Fibroblast of lung (primary cell): ENCODE results near the gene N4BP2. TPM values are rescaled to one million over a fixed set of nuclear protein-coding genes. Genes with fewer than 3 reads are reported as not detected.

Experiments used
- DNase-seq, 2 donors: peaks; one replicate each; pipeline versions ENCODE4 v3.0.0 to v3.0.0-alpha.2; 2010; ENCODE audit warnings: low read depth in 2 of 2
- H2AFZ ChIP-seq: 2 replicates; pipeline ENCODE4 v1.5.1; 2012; ENCODE audit warnings: low read length, control low read depth, inconsistent platforms
- H3K27ac ChIP-seq: 2 replicates; pipeline ENCODE4 v1.5.1; 2011; ENCODE audit warnings: low read length, control low read depth; ENCODE audit not compliant: insufficient read depth
- H3K27me3 ChIP-seq: 2 replicates; pipeline ENCODE4 v1.5.1; 2011; ENCODE audit warnings: mild to moderate bottlenecking, low read length; ENCODE audit not compliant: control insufficient read depth, insufficient read depth
- H3K36me3 ChIP-seq: 2 replicates; pipeline ENCODE4 v1.5.1; 2011; ENCODE audit warnings: low read length; ENCODE audit not compliant: control insufficient read depth, insufficient read depth
- H3K4me1 ChIP-seq: 2 replicates; pipeline ENCODE4 v1.5.1; 2011; ENCODE audit warnings: low read length; ENCODE audit not compliant: control insufficient read depth, insufficient read depth; ENCODE audit errors: extremely low read depth
- H3K4me2 ChIP-seq: 2 replicates; pipeline ENCODE4 v1.5.1; 2011; ENCODE audit warnings: low read length, control low read depth; ENCODE audit not compliant: insufficient read depth; ENCODE audit errors: extremely low read depth
- H3K4me3 ChIP-seq, 4 experiments: fragments of 200-600 bp in 1 of 4; sonication (generic) in 1 of 4; replicated peaks in 1 of 4; 2 replicates each; pipeline ENCODE4 v1.5.1; 2011 to 2016; ENCODE audit warnings: low read length in 4 of 4, low read depth in 3 of 4, mild to moderate bottlenecking in 3 of 4, control low read depth in 2 of 4, inconsistent platforms in 1 of 4, mixed read lengths in 1 of 4; ENCODE audit not compliant: insufficient read depth in 1 of 4; ENCODE audit errors: control extremely low read depth in 1 of 4
- H3K79me2 ChIP-seq: 2 replicates; pipeline ENCODE4 v1.5.1; 2012; ENCODE audit warnings: mild to moderate bottlenecking, low read length, inconsistent platforms; ENCODE audit not compliant: control insufficient read depth, insufficient read depth
- H3K9ac ChIP-seq: 2 replicates; pipeline ENCODE4 v1.5.1; 2011; ENCODE audit warnings: mild to moderate bottlenecking, low read length, control low read depth; ENCODE audit not compliant: insufficient read depth
- H3K9me3 ChIP-seq: 2 replicates; pipeline ENCODE4 v1.5.1; 2012; ENCODE audit warnings: low read depth, low read length; ENCODE audit not compliant: control insufficient read depth, insufficient read depth
- H4K20me1 ChIP-seq: 2 replicates; pipeline ENCODE4 v1.5.1; 2011; ENCODE audit warnings: low read length; ENCODE audit not compliant: control insufficient read depth, insufficient read depth; ENCODE audit errors: extremely low read depth
- EZH2 ChIP-seq: IDR thresholded peaks from 2 replicates; pipeline ENCODE4 v1.5.1; 2012; ENCODE audit warnings: low read length, control low read depth, mild to moderate bottlenecking; ENCODE audit errors: missing control alignments
- polyA plus RNA-seq, 2 donors: library from polyadenylated mRNA; depleted of rRNA in 1 of 2; stranded (reverse) in 1 of 2; unstranded in 1 of 2; fragments of >200 nt; gene quantifications; 2 replicates each; pipeline ENCODE4 v1.2.1, GENCODE V29; 2011 to 2012; ENCODE audit warnings: missing spikeins in 1 of 2
- total RNA-seq: library from RNA; depleted of rRNA; stranded (reverse); fragments of >200 nt; gene quantifications from 2 replicates; pipeline ENCODE4 v1.2.1, GENCODE V29; 2014
- TF ChIP-seq, protein P1 (sequence below), 2 donors: IDR thresholded peaks in 1 of 2; conservative IDR thresholded peaks in 1 of 2; 1 replicate in 1 of 2; 2 replicates in 1 of 2; pipeline ENCODE4 v1.5.1; 2011 to 2012; ENCODE audit warnings: low read length in 2 of 2, control low read depth in 1 of 2, inconsistent platforms in 1 of 2, low read depth in 1 of 2, mild to moderate bottlenecking in 1 of 2

Gene N4BP2
- total and polyA plus RNA-seq, 2 donors (not counting 1 experiment from before 2014, with no cell fraction given): 3.0 to 5.3 TPM

DNA sequence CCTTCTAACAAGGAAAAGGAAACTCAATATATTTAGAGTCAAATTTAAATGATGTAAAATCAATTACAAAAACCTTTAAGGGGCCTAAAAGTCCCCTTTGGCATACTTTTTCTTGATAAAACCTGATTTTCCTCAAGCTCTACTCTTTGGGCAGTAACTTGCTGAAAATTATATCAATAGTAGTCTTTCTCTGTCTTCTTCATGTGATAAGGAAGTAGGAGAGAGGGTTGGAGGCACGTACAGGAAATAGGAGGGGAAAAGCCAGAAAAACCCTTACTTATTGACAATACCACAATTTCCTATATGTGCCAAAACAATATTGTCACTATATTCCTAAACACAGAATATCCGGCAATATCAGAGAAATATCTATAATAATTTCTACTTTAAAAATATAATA, 149.8 kb downstream of the N4BP2 start:
- no peaks in the 10 kb centered on the region for H3K27me3 ChIP-seq
- no peak overlapping the region for H3K9ac ChIP-seq
- no peaks in the 10 kb centered on the region for H3K79me2 ChIP-seq
- no peak overlapping the region for H2AFZ ChIP-seq
- H3K9me3 ChIP-seq: no peaks in the 10 kb centered on the region
- H4K20me1 ChIP-seq: no peaks in the 10 kb centered on the region
- H3K27ac ChIP-seq: no peak overlapping the region
- no peak overlapping the region for H3K4me3 ChIP-seq
- TF ChIP-seq, protein P1, sequence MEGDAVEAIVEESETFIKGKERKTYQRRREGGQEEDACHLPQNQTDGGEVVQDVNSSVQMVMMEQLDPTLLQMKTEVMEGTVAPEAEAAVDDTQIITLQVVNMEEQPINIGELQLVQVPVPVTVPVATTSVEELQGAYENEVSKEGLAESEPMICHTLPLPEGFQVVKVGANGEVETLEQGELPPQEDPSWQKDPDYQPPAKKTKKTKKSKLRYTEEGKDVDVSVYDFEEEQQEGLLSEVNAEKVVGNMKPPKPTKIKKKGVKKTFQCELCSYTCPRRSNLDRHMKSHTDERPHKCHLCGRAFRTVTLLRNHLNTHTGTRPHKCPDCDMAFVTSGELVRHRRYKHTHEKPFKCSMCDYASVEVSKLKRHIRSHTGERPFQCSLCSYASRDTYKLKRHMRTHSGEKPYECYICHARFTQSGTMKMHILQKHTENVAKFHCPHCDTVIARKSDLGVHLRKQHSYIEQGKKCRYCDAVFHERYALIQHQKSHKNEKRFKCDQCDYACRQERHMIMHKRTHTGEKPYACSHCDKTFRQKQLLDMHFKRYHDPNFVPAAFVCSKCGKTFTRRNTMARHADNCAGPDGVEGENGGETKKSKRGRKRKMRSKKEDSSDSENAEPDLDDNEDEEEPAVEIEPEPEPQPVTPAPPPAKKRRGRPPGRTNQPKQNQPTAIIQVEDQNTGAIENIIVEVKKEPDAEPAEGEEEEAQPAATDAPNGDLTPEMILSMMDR (conservative IDR thresholded peaks at IDR 0.05 in 1 of 2, IDR thresholded peaks at IDR 0.05 in 1 of 2; ENCODE audit: low read depth in 1 of 2, low read length in 2 of 2): no peak
- no peak for TF ChIP-seq EZH2
- H3K4me2 ChIP-seq: no peak overlapping the region
- no peak for DNase-seq
- H3K36me3 ChIP-seq: no peaks in the 10 kb centered on the region
- H3K4me1 ChIP-seq: no peaks in the 10 kb centered on the region

Other genes starting within 250 kb of the N4BP2 start
- gene PDS5A, start 78.9 kb upstream of the N4BP2 start, total RNA-seq: 57.5 and 74.0 TPM in 2 replicates
- 46.9 and 47.8 TPM in 2 replicates for gene PDS5A, start 78.9 kb upstream of the N4BP2 start, polyA plus RNA-seq
- not detected in 2 replicates for gene RHOH, start 140.2 kb downstream of the N4BP2 start, total RNA-seq
- gene RHOH, start 140.2 kb downstream of the N4BP2 start, polyA plus RNA-seq: 0.02 TPM in 1 of 2 replicates, not detected in the other